H1 (cell line): ENCODE data around the gene MAP2K7. TPM values are rescaled to one million over a fixed set of nuclear protein-coding genes. Genes with fewer than 3 reads are reported as not detected.
A peak's percentile ranks its signal among the peaks of the same experiment; 100 is the strongest.

Experiments used
- ASH2L ChIP-seq: fragments of 200-600, 300-600 bp; sonication (generic); IDR thresholded peaks from one replicate; pipeline ENCODE4 v1.7.1; 2017; ENCODE audit warnings: low read length
- BRCA1 ChIP-seq: IDR thresholded peaks from 2 replicates; pipeline ENCODE4 v1.6.1; 2012; ENCODE audit warnings: low read depth, low read length, improper control_type of control experiment
- CBX5 ChIP-seq: fragments of 300-800, 300-1000 bp; sonication (generic); IDR thresholded peaks from 2 replicates; pipeline ENCODE4 v1.7.1; 2016; ENCODE audit warnings: antibody characterized with exemption, low read length, low read depth
- CEBPB ChIP-seq: IDR thresholded peaks from 2 replicates; pipeline ENCODE4 v1.6.1; 2012; ENCODE audit warnings: low read depth, low read length
- CHD1 ChIP-seq: IDR thresholded peaks from 2 replicates; pipeline ENCODE4 v1.6.1; 2012; ENCODE audit warnings: low read depth, low read length, improper control_type of control experiment
- CREB1 ChIP-seq: IDR thresholded peaks from 2 replicates; pipeline ENCODE4 v1.6.1; 2012; ENCODE audit warnings: inconsistent platforms
- EGR1 ChIP-seq: IDR thresholded peaks from 2 replicates; pipeline ENCODE4 v1.6.1; 2011; ENCODE audit warnings: low read depth, low read length, borderline replicate concordance
- EP300 ChIP-seq, 2 experiments: IDR thresholded peaks; 1 replicate in 1 of 2; 2 replicates in 1 of 2; pipeline ENCODE4 v1.6.1; 2011 to 2012; ENCODE audit warnings: low read depth in 2 of 2, low read length in 2 of 2, mild to moderate bottlenecking in 2 of 2, borderline replicate concordance in 1 of 2, inconsistent platforms in 1 of 2, moderate library complexity in 1 of 2
- HDAC6 ChIP-seq: IDR thresholded peaks from one replicate; pipeline ENCODE4 v1.7.1; 2012; ENCODE audit warnings: low read depth, mild to moderate bottlenecking, inconsistent platforms, low read length, moderate library complexity
- JUND ChIP-seq: IDR thresholded peaks from 2 replicates; pipeline ENCODE4 v1.6.1; 2011; ENCODE audit warnings: mild to moderate bottlenecking, improper control_type of control experiment, low read length
- KDM4A ChIP-seq: IDR thresholded peaks from one replicate; pipeline ENCODE4 v1.7.1; 2012; ENCODE audit warnings: low read depth, mild to moderate bottlenecking, moderate library complexity, low read length, inconsistent platforms; ENCODE audit not compliant: severe bottlenecking
- NRF1 ChIP-seq: IDR thresholded peaks from 2 replicates; pipeline ENCODE4 v1.6.1; 2011; ENCODE audit warnings: mild to moderate bottlenecking, low read depth, low read length, improper control_type of control experiment
- POU5F1 ChIP-seq: IDR thresholded peaks from 2 replicates; pipeline ENCODE4 v1.6.1; 2011; ENCODE audit warnings: low read depth, mild to moderate bottlenecking, low read length, moderate library complexity
- RAD21 ChIP-seq, 2 experiments: IDR thresholded peaks in 1 of 2; conservative IDR thresholded peaks in 1 of 2; 2 replicates each; pipeline ENCODE4 v1.6.1; 2011; ENCODE audit warnings: low read depth in 2 of 2, low read length in 2 of 2, improper control_type of control experiment in 1 of 2, inconsistent platforms in 1 of 2, mild to moderate bottlenecking in 1 of 2, moderate library complexity in 1 of 2
- RFX5 ChIP-seq: IDR thresholded peaks from 2 replicates; pipeline ENCODE4 v1.6.1; 2011; ENCODE audit warnings: low read depth, low read length, improper control_type of control experiment, borderline replicate concordance
- SIX5 ChIP-seq: IDR thresholded peaks from 2 replicates; pipeline ENCODE4 v1.6.1; 2011; ENCODE audit warnings: mild to moderate bottlenecking, low read depth, low read length
- TAF7 ChIP-seq: optimal IDR thresholded peaks from 2 replicates; pipeline ENCODE3; 2011; ENCODE audit warnings: low read depth, mild to moderate bottlenecking, inconsistent platforms, low read length, moderate library complexity, borderline replicate concordance
- polyA plus RNA-seq, 7 experiments: library from polyadenylated mRNA; depleted of rRNA in 3 of 7; stranded (reverse) in 5 of 7; unstranded in 2 of 7; fragments of >200 nt in 5 of 7; fragments of 200-250 nt in 2 of 7; gene quantifications; 1 replicate in 5 of 7; 2 replicates in 1 of 7; 4 replicates in 1 of 7; pipeline versions ENCODE4 v1.2.1 to v1.2.3, GENCODE V29; 2011 to 2013; ENCODE audit warnings: missing spikeins in 2 of 7, mixed read lengths in 2 of 7
- total RNA-seq: library from RNA; stranded (reverse); fragmentation: NEBNext Ultra II Directional; extraction: Animal tissue kit (Norgen Biotek cat#: 25700); gene quantifications from 2 replicates; pipeline ENCODE4 v1.2.1, GENCODE V29; 2021
- TF ChIP-seq, protein P1 (sequence below): IDR thresholded peaks from 2 replicates; pipeline ENCODE4 v1.6.1; 2012; ENCODE audit warnings: inconsistent platforms
- TF ChIP-seq, protein P2 (sequence below): IDR thresholded peaks from 2 replicates; pipeline ENCODE4 v1.6.1; 2011; ENCODE audit warnings: low read depth, mild to moderate bottlenecking, low read length; ENCODE audit not compliant: insufficient read depth

Gene MAP2K7
- total and polyA plus RNA-seq, 2 of the 8 experiments (the other 6 are each of a cell fraction or from before 2014, with no cell fraction given): 8.9 to 38.3 TPM

DNA sequence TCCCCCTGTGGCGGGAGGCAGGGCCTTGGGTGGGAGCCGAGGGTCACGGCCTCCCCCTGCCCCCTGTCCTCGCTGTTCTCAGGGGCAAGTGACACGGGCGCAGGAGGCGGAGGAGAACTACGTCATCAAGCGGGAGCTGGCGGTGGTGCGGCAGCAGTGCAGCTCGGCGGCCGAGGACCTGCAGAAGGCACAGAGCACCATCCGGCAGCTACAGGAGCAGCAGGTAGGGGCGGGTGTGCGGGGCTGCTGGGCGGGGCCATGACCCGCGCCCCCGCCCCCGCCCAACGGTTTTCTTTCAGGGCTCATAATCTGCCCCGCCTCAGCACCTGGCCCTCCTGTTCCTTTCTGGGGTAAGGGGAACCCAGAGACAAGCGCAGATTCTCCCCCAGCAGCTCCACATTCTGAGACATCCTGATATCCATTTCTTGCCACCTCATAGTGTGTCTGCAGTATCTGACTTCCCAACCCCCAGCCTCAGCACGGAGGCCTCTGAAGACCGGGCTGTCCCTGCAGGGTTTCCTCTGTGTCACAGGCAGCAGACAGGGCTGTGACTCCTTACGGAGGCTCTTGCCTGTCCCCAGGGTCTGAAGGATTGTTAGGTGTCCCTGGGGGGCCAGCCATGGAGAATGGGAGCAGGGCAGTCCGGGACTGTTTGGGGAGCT lies 45.4 kb upstream of the MAP2K7 start (continued):
- no peak for TF ChIP-seq EP300 (IDR thresholded peaks at IDR 0.05; ENCODE audit: borderline replicate concordance in 1 of 2, low read depth in 2 of 2, low read length in 2 of 2)
- no peak for TF ChIP-seq HDAC6
- no peak for TF ChIP-seq CHD1
- no peak for TF ChIP-seq TAF7
- TF ChIP-seq SIX5: no peak
- TF ChIP-seq RAD21 (IDR thresholded peaks at IDR 0.05 in 1 of 2, conservative IDR thresholded peaks at IDR 0.05 in 1 of 2; ENCODE audit: low read depth in 2 of 2, low read length in 2 of 2): peak in 1 of 2 experiments; percentile 17; a peak in 1 of 4 replicates
- TF ChIP-seq EGR1: peak; percentile 10; the same call in 1 of the 2 replicates
- TF ChIP-seq CBX5: no peak
- no peak for TF ChIP-seq RFX5
- TF ChIP-seq CEBPB: no peak
- TF ChIP-seq ASH2L: peak; percentile 25
- peak; percentile 33 for TF ChIP-seq KDM4A
- no peak for TF ChIP-seq POU5F1
- no peak for TF ChIP-seq NRF1
- TF ChIP-seq JUND: no peak
- no peak for TF ChIP-seq BRCA1
- TF ChIP-seq, protein P1, sequence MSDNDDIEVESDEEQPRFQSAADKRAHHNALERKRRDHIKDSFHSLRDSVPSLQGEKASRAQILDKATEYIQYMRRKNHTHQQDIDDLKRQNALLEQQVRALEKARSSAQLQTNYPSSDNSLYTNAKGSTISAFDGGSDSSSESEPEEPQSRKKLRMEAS: peak; percentile 29; the same call in 1 of the 2 replicates
- TF ChIP-seq CREB1: peak; percentile 91
- TF ChIP-seq, protein P2, sequence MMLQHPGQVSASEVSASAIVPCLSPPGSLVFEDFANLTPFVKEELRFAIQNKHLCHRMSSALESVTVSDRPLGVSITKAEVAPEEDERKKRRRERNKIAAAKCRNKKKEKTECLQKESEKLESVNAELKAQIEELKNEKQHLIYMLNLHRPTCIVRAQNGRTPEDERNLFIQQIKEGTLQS: no peak
